Ishikawa (cell line): Measurements from ENCODE around the gene MAPK7.

Experiments used
- CREB1 ChIP-seq: IDR thresholded peaks from 2 replicates; pipeline ENCODE4 v1.6.1; 2012; ENCODE audit warnings: low read depth
- EGR1 ChIP-seq: IDR thresholded peaks from 2 replicates; pipeline ENCODE4 v1.6.1; 2012
- RAD21 ChIP-seq: IDR thresholded peaks from 2 replicates; pipeline ENCODE4 v1.6.1; 2012; ENCODE audit warnings: low read depth
- YY1 ChIP-seq: IDR thresholded peaks from 2 replicates; pipeline ENCODE4 v1.6.1; 2012; ENCODE audit warnings: low read depth
- ZBTB7A ChIP-seq: IDR thresholded peaks from 2 replicates; pipeline ENCODE4 v1.6.1; 2012; ENCODE audit warnings: low read depth
- TF ChIP-seq, protein P1 (sequence below): IDR thresholded peaks from 2 replicates; pipeline ENCODE4 v1.6.1; 2012
- TF ChIP-seq, protein P2 (sequence below): IDR thresholded peaks from 2 replicates; pipeline ENCODE4 v1.6.1; 2012; ENCODE audit warnings: low read depth, mild to moderate bottlenecking

DNA sequence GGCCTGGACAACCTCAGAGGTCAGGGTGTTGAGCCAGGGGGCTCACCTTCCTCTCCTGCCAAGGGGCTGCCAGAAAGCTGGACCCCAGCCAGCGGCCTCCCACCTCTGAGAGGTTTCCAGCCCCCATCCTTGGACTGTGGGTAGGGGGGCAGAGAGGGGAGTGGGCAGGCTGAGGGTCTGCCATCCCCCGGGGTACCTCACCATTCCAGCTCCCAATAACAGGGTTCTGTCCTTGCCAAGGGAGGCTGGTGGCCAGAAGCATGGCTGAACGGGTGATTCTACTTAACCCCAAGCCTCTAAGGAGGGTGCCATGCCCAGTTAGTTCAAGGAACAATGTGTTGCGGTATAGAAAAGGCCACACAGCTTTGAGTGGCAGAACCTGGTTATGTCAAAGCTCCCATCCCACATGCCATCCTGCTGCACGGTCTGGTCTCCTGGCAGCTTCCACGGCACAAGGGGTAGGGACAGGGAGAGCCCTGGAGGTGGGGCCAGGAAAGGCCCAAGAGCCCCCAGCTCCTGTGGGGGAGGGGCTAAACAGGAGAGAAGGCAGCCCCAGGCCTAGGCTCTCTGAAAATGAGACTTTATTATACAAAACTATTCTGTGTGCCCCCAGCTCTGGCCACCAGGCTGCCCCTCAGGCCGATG, 35.6 kb upstream of the MAPK7 start:
- TF ChIP-seq RAD21 (no peak), ZBTB7A (no peak), EGR1 (no peak), YY1 (no peak), CREB1 (no peak)
- TF ChIP-seq, protein P1, sequence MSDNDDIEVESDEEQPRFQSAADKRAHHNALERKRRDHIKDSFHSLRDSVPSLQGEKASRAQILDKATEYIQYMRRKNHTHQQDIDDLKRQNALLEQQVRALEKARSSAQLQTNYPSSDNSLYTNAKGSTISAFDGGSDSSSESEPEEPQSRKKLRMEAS = no peak
- TF ChIP-seq, protein P2, sequence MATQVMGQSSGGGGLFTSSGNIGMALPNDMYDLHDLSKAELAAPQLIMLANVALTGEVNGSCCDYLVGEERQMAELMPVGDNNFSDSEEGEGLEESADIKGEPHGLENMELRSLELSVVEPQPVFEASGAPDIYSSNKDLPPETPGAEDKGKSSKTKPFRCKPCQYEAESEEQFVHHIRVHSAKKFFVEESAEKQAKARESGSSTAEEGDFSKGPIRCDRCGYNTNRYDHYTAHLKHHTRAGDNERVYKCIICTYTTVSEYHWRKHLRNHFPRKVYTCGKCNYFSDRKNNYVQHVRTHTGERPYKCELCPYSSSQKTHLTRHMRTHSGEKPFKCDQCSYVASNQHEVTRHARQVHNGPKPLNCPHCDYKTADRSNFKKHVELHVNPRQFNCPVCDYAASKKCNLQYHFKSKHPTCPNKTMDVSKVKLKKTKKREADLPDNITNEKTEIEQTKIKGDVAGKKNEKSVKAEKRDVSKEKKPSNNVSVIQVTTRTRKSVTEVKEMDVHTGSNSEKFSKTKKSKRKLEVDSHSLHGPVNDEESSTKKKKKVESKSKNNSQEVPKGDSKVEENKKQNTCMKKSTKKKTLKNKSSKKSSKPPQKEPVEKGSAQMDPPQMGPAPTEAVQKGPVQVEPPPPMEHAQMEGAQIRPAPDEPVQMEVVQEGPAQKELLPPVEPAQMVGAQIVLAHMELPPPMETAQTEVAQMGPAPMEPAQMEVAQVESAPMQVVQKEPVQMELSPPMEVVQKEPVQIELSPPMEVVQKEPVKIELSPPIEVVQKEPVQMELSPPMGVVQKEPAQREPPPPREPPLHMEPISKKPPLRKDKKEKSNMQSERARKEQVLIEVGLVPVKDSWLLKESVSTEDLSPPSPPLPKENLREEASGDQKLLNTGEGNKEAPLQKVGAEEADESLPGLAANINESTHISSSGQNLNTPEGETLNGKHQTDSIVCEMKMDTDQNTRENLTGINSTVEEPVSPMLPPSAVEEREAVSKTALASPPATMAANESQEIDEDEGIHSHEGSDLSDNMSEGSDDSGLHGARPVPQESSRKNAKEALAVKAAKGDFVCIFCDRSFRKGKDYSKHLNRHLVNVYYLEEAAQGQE = no peak
